Sigmoid colon (tissue), 7 donors: Measurements from ENCODE around the gene LYPD3. TPM values are rescaled to one million over a fixed set of nuclear protein-coding genes. Genes with fewer than 3 reads are reported as not detected.

Experiments used
- DNase-seq: peaks from one replicate; pipeline ENCODE4 v3.0.0-alpha.2; 2019
- H3K27ac ChIP-seq, 4 donors: fragments of 200-600 bp; sonication (generic); one replicate each; pipeline ENCODE4 v1.5.1; 2016 to 2019; ENCODE audit warnings: mild to moderate bottlenecking in 1 of 4
- H3K27me3 ChIP-seq, 3 donors: fragments of 200-600 bp; sonication (generic); one replicate each; pipeline ENCODE4 v1.5.1; 2019; ENCODE audit warnings: mild to moderate bottlenecking in 1 of 3
- H3K36me3 ChIP-seq, 4 donors: fragments of 200-600 bp; sonication (generic); one replicate each; pipeline ENCODE4 v1.5.1; 2016 to 2019
- H3K4me1 ChIP-seq, 4 donors: fragments of 200-600 bp; sonication (generic); one replicate each; pipeline ENCODE4 v1.5.1; 2017 to 2019
- H3K4me3 ChIP-seq, 4 donors: fragments of 200-600 bp; sonication (generic); one replicate each; pipeline ENCODE4 v1.5.1; 2017 to 2019; ENCODE audit warnings: mild to moderate bottlenecking in 2 of 4, moderate library complexity in 1 of 4
- H3K9me3 ChIP-seq, 4 donors: fragments of 200-600 bp in 3 of 4; sonication (generic) in 3 of 4; one replicate each; pipeline versions ENCODE4 v1.5.1 to v1.6.1; 2013 to 2019
- CTCF ChIP-seq, 4 experiments: fragments of 450-650 bp in 3 of 4; fragments of 200-600 bp in 1 of 4; IDR thresholded peaks; one replicate each; pipeline ENCODE4 v1.5.1; 2016 to 2019; ENCODE audit warnings: antibody characterized with exemption in 4 of 4, mild to moderate bottlenecking in 3 of 4, moderate library complexity in 2 of 4
- EP300 ChIP-seq, 4 donors: sonication (generic); formaldehyde crosslinking; IDR thresholded peaks; one replicate each; pipeline ENCODE4 v1.6.1; 2017; ENCODE audit warnings: antibody characterized with exemption in 4 of 4
- POLR2A ChIP-seq, 2 donors: fragments of 450-650 bp; IDR thresholded peaks; one replicate each; pipeline ENCODE4 v1.6.1; 2016; ENCODE audit warnings: antibody characterized with exemption in 2 of 2, mild to moderate bottlenecking in 2 of 2, moderate library complexity in 2 of 2
- POLR2AphosphoS5 ChIP-seq, 4 donors: sonication (generic); formaldehyde crosslinking; IDR thresholded peaks; one replicate each; pipeline ENCODE4 v1.6.1; 2017; ENCODE audit warnings: antibody characterized with exemption in 4 of 4
- WGBS, 2 donors: extraction: QIAGEN DNeasy Blood & Tissue Kit; methylation state at CpG; one replicate each; pipeline ENCODE4 v1.1.7; 2013; 5-methylcytosine and 5-hydroxymethylcytosine counted together
- intact Hi-C: fragments of 100-400 bp; cut with DNase I; formaldehyde crosslinking; loops from one replicate; pipeline ENCODE4 v1.15.1; 2023
- polyA plus RNA-seq, 3 donors: library from polyadenylated mRNA; stranded (reverse); fragments of 200-250 nt; gene quantifications; one replicate each; pipeline ENCODE4 v1.2.3, GENCODE V29; 2013
- total RNA-seq, 4 donors: library from RNA; depleted of rRNA; stranded (reverse); fragments of >200 nt; gene quantifications; one replicate each; pipeline ENCODE4 v1.1.0, GENCODE V29; 2016
- donor health status: healthy with polysubstance abuse.
- donor health status: Bipolar disorder and iron deficiency.
- donor health status: healthy.

LYPD3 gene
- total and polyA plus RNA-seq, 7 donors = 0.46 to 1.8 (median 1.4) TPM; not detected in 1

- intact Hi-C loops = no loop called here
- Histone ChIP-seq H3K27ac (no peak overlapping the region), H3K9me3 (no peaks in the 10 kb centered on the region), H3K4me1 (peaks cover 0 to 13% (median 8%) of the 10 kb centered on the region in 4 donors), H3K27me3 (no peaks in the 10 kb centered on the region), H3K4me3 (no peak overlapping the region), H3K36me3 (no peaks in the 10 kb centered on the region)
- no peak for TF ChIP-seq POLR2AphosphoS5 (IDR thresholded peaks at IDR 0.05)
- no peak for TF ChIP-seq EP300 (IDR thresholded peaks at IDR 0.05)
- 59 to 79% methylated on average over 4 of the region's 4 CpGs for WGBS, 2 donors
- no peak for DNase-seq
These were observed 3.1 kb upstream of the LYPD3 start for GRCh38 chr19:43468354-43469159.

GRCh38 chr19:43467730-43468129, 2.3 kb upstream of the LYPD3 start:
- intact Hi-C loops = no loop called here
- H3K9me3 ChIP-seq = no peaks in the 10 kb centered on the region
- WGBS, 2 donors = 80 to 81% methylated on average over 4 of the region's 4 CpGs
- no peaks in the 10 kb centered on the region for H3K27me3 ChIP-seq
- H3K27ac ChIP-seq = no peak overlapping the region
- no peaks in the 10 kb centered on the region for H3K36me3 ChIP-seq
- peaks cover 0 to 17% (median 13%) of the 10 kb centered on the region in 4 donors for H3K4me1 ChIP-seq
- TF ChIP-seq POLR2A (IDR thresholded peaks at IDR 0.05) = no peak
- TF ChIP-seq EP300 (IDR thresholded peaks at IDR 0.05) = no peak
- no peak for TF ChIP-seq POLR2AphosphoS5 (IDR thresholded peaks at IDR 0.05)
- DNase-seq = no peak
- H3K4me3 ChIP-seq = no peak overlapping the region

GRCh38 chr19:43467276-43467675, 1.9 kb upstream of the LYPD3 start:
- Histone ChIP-seq H3K27me3 (no peaks in the 10 kb centered on the region), H3K9me3 (no peaks in the 10 kb centered on the region), H3K4me1 (peaks cover 0 to 18% (median 13%) of the 10 kb centered on the region in 4 donors), H3K4me3 (no peak overlapping the region), H3K36me3 (no peaks in the 10 kb centered on the region), H3K27ac (no peak overlapping the region)
- 80 to 85% methylated on average over 6 of the region's 6 CpGs for WGBS, 2 donors
- intact Hi-C loops = no loop called here
- no peak for DNase-seq
- TF ChIP-seq POLR2AphosphoS5 (IDR thresholded peaks at IDR 0.05) (no peak), EP300 (IDR thresholded peaks at IDR 0.05) (no peak), POLR2A (IDR thresholded peaks at IDR 0.05) (no peak), CTCF (IDR thresholded peaks at IDR 0.05) (no peak)

GRCh38 chr19:43466793-43467192, 1.4 kb upstream of the LYPD3 start:
- TF ChIP-seq EP300 (IDR thresholded peaks at IDR 0.05) (no peak), POLR2AphosphoS5 (IDR thresholded peaks at IDR 0.05) (no peak), CTCF (IDR thresholded peaks at IDR 0.05) (no peak), POLR2A (IDR thresholded peaks at IDR 0.05) (no peak)

GRCh38 chr19:43464134-43464775, 1.2 kb downstream of the LYPD3 start:
- intact Hi-C loops = loop anchor here (1.0 to 5.0 kb wide), 3 partner anchors 10 to 63 kb away; partner anchors contain the start of genes ETHE1 and PHLDB3

More at GRCh38 chr19:43466793-43467192, 1.4 kb upstream of the LYPD3 start:
- Histone ChIP-seq H3K9me3 (no peaks in the 10 kb centered on the region), H3K4me1 (peaks cover 0 to 18% (median 13%) of the 10 kb centered on the region in 4 donors), H3K4me3 (no peak overlapping the region), H3K36me3 (no peaks in the 10 kb centered on the region), H3K27ac (no peak overlapping the region), H3K27me3 (no peaks in the 10 kb centered on the region)
- intact Hi-C loops = no loop called here
- DNase-seq = no peak
- WGBS, 2 donors = 95 to 98% methylated on average over 1 of the region's 1 CpG

More at GRCh38 chr19:43464134-43464775, 1.2 kb downstream of the LYPD3 start:
- Histone ChIP-seq H3K4me1 (peaks cover 0 to 18% (median 13%) of the 10 kb centered on the region in 4 donors), H3K9me3 (no peaks in the 10 kb centered on the region), H3K36me3 (no peaks in the 10 kb centered on the region), H3K27me3 (no peaks in the 10 kb centered on the region), H3K27ac (peak overlapping the region; percentile 88 to 93 (median 90)), H3K4me3 (peak overlapping the region; percentile 59 to 73 (median 69))
- TF ChIP-seq POLR2A (IDR thresholded peaks at IDR 0.05) (no peak), POLR2AphosphoS5 (IDR thresholded peaks at IDR 0.05) (no peak)
- WGBS, 2 donors = 9 to 11% methylated on average over 33 of the region's 33 CpGs
- DNase-seq = no peak
